Kidney epithelial cell (primary cell): ENCODE measurements around the gene SDHB. TPM values are rescaled to one million over a fixed set of nuclear protein-coding genes. Genes with fewer than 3 reads are reported as not detected.
A peak's percentile ranks its signal among the peaks of the same experiment; 100 is the strongest.

ENCODE experiments used
- DNase-seq: peaks from one replicate; pipeline ENCODE4 v3.0.0-alpha.2; 2010; ENCODE audit warnings: low read depth
- H3K27me3 ChIP-seq: 2 replicates; pipeline ENCODE4 v1.6.0; 2011; ENCODE audit warnings: low read length; ENCODE audit not compliant: control insufficient read depth, insufficient read depth
- H3K36me3 ChIP-seq: 2 replicates; pipeline ENCODE4 v1.5.1; 2011; ENCODE audit warnings: low read length; ENCODE audit not compliant: control insufficient read depth, insufficient read depth
- H3K4me3 ChIP-seq: 2 replicates; pipeline ENCODE4 v1.5.1; 2011; ENCODE audit warnings: low read depth, mild to moderate bottlenecking, control low read depth, low read length
- CTCF ChIP-seq: IDR thresholded peaks from 2 replicates; pipeline ENCODE4 v1.5.1; 2011; ENCODE audit warnings: mild to moderate bottlenecking, moderate library complexity, low read length, control low read depth, inconsistent platforms; ENCODE audit not compliant: insufficient read depth, poor library complexity, severe bottlenecking
- total RNA-seq: library from RNA; depleted of rRNA; stranded (reverse); fragments of >200 nt; gene quantifications from 2 replicates; pipeline ENCODE4 v1.2.3, GENCODE V29; 2015

SDHB gene
- total RNA-seq, 1 donor from 2014 or later = 122 TPM

- DNase-seq = no peak
- TF ChIP-seq CTCF = no peak
- Histone ChIP-seq H3K36me3 (no peaks in the 10 kb centered on the region), H3K27me3 (no peaks in the 10 kb centered on the region), H3K4me3 (no peak overlapping the region)
Measured at GRCh38 chr1:17052038-17052437, 1.8 kb downstream of the SDHB start.

- no peak for TF ChIP-seq CTCF
- peaks cover 2% of the 10 kb centered on the region for H3K36me3 ChIP-seq
- no peak overlapping the region for H3K4me3 ChIP-seq
- H3K27me3 ChIP-seq = no peaks in the 10 kb centered on the region
- no peak for DNase-seq
Measured at GRCh38 chr1:17047924-17048323, 5.9 kb downstream of the SDHB start.

- H3K27me3 ChIP-seq = no peaks in the 10 kb centered on the region
- no peak for TF ChIP-seq CTCF
- DNase-seq = no peak
- H3K4me3 ChIP-seq = no peak overlapping the region
- H3K36me3 ChIP-seq = peaks cover 3% of the 10 kb centered on the region
Measured at GRCh38 chr1:17046334-17046657, 7.5 kb downstream of the SDHB start.

GRCh38 chr1:17045634-17046333 is 8.0 kb downstream of the SDHB start:
- Histone ChIP-seq H3K27me3 (no peaks in the 10 kb centered on the region), H3K36me3 (peaks cover 3% of the 10 kb centered on the region), H3K4me3 (no peak overlapping the region)
- no peak for DNase-seq
- TF ChIP-seq CTCF = peak; percentile 68

- no peak for DNase-seq
- Histone ChIP-seq H3K36me3 (peaks cover 3% of the 10 kb centered on the region), H3K27me3 (no peaks in the 10 kb centered on the region), H3K4me3 (no peak overlapping the region)
- no peak for TF ChIP-seq CTCF
Measured at GRCh38 chr1:17045150-17045549, 8.7 kb downstream of the SDHB start.

- Histone ChIP-seq H3K27me3 (no peaks in the 10 kb centered on the region), H3K4me3 (no peak overlapping the region), H3K36me3 (peaks cover 3% of the 10 kb centered on the region)
- TF ChIP-seq CTCF = no peak
- DNase-seq = no peak
Measured at GRCh38 chr1:17043676-17044075, 10.2 kb downstream of the SDHB start.
